ENCODE data around the gene ESRP2.

DNA sequence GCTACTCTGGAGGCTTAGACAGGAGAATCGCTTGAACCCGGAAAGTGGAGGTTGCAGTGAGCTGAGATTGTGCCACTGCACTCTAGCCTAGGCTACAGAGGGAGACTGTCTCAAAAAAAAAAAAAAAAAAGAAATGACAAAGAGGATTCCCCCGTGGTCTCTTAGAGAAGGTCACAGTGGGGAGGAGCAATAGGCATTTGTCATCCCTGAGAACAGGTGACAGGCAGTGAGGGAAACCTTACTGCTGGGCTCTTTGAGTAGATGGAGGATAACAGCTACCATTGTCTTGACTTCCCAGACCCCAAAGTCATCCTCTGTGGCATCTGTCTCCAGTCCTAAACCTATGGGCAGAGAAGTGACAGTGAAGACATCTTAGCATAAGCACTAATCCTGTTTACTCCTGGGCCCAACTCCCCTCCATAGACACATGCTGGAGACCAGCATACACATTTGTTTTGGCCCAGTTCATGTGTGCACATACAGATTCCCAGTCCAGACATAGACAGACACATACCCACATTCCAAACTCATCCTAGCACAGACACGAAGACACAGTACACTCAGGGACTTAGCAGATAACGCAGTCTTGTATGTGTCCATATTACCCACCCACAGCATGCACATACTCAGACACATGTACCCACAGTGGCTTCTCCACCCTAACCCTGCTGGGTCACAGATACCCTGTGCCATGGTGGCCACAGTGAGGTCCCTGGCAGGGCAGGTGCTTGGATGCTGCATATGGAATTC lies 2.7 kb downstream of the ESRP2 start:
- TF ChIP-seq EZH2 (IDR thresholded peaks at IDR 0.05; ENCODE audit: borderline replicate concordance, low read depth, low read length, poor library complexity, severe bottlenecking) = no peak
- TF ChIP-seq, protein P1, sequence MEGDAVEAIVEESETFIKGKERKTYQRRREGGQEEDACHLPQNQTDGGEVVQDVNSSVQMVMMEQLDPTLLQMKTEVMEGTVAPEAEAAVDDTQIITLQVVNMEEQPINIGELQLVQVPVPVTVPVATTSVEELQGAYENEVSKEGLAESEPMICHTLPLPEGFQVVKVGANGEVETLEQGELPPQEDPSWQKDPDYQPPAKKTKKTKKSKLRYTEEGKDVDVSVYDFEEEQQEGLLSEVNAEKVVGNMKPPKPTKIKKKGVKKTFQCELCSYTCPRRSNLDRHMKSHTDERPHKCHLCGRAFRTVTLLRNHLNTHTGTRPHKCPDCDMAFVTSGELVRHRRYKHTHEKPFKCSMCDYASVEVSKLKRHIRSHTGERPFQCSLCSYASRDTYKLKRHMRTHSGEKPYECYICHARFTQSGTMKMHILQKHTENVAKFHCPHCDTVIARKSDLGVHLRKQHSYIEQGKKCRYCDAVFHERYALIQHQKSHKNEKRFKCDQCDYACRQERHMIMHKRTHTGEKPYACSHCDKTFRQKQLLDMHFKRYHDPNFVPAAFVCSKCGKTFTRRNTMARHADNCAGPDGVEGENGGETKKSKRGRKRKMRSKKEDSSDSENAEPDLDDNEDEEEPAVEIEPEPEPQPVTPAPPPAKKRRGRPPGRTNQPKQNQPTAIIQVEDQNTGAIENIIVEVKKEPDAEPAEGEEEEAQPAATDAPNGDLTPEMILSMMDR (conservative IDR thresholded peaks at IDR 0.05; ENCODE audit: low read depth, low read length) = no peak

All from A673 (cell line).